OCI-LY7 (cell line): Measurements from ENCODE around the gene CACNA2D4.

Source experiments
- EZH2phosphoT487 ChIP-seq: fragments of 200-600 bp; sonication (generic); IDR thresholded peaks from 2 replicates; pipeline ENCODE4 v1.6.1; 2018; ENCODE audit warnings: low read depth, borderline replicate concordance, mild to moderate bottlenecking, mixed run types, antibody characterized with exemption, low read length, moderate library complexity, mixed read lengths
- TF ChIP-seq, protein P1 (sequence below): fragments of 200-600 bp; sonication (generic); conservative IDR thresholded peaks from 2 replicates; pipeline ENCODE4 v1.5.1; 2014; ENCODE audit warnings: mild to moderate bottlenecking, antibody characterized with exemption, low read length, moderate library complexity, mixed read lengths

GRCh38 chr12:1749019-1749418, 169.4 kb downstream of the CACNA2D4 start:
- TF ChIP-seq, protein P1, sequence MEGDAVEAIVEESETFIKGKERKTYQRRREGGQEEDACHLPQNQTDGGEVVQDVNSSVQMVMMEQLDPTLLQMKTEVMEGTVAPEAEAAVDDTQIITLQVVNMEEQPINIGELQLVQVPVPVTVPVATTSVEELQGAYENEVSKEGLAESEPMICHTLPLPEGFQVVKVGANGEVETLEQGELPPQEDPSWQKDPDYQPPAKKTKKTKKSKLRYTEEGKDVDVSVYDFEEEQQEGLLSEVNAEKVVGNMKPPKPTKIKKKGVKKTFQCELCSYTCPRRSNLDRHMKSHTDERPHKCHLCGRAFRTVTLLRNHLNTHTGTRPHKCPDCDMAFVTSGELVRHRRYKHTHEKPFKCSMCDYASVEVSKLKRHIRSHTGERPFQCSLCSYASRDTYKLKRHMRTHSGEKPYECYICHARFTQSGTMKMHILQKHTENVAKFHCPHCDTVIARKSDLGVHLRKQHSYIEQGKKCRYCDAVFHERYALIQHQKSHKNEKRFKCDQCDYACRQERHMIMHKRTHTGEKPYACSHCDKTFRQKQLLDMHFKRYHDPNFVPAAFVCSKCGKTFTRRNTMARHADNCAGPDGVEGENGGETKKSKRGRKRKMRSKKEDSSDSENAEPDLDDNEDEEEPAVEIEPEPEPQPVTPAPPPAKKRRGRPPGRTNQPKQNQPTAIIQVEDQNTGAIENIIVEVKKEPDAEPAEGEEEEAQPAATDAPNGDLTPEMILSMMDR: no peak
- TF ChIP-seq EZH2phosphoT487: no peak
